H7 (cell line): ENCODE results near the gene BLID. TPM values are rescaled to one million over a fixed set of nuclear protein-coding genes. Genes with fewer than 3 reads are reported as not detected.

Experiments
- DNase-seq: peaks from one replicate; pipeline ENCODE4 v3.0.0; 2012
- H3K27me3 ChIP-seq: 2 replicates; pipeline ENCODE4 v1.6.0; 2011; ENCODE audit warnings: mild to moderate bottlenecking, low read length; ENCODE audit not compliant: control insufficient read depth, insufficient read depth
- H3K36me3 ChIP-seq: replicated peaks from 2 replicates; pipeline ENCODE4 v1.5.1; 2011; ENCODE audit warnings: low read length; ENCODE audit not compliant: control insufficient read depth, insufficient read depth
- H3K4me3 ChIP-seq: 2 replicates; pipeline ENCODE4 v1.5.1; 2011; ENCODE audit warnings: low read depth, mild to moderate bottlenecking, control low read depth, low read length, moderate library complexity; ENCODE audit not compliant: insufficient read depth
- total RNA-seq: library from RNA; depleted of rRNA; stranded (reverse); fragments of >200 nt; shearing (Covaris generic); gene quantifications from 2 replicates; pipeline ENCODE4 v1.2.3, GENCODE V29; 2014; rRNA removed

The BLID gene
- total RNA-seq = not detected in 2 replicates

GRCh38 chr11:122115524-122116379 is at the start of gene BLID:
BLID (minus strand) TSS chr11:122116215; CDS start chr11:122115922, 293 bp downstream.
- no peaks in the 10 kb centered on the region for H3K27me3 ChIP-seq
- no peaks in the 10 kb centered on the region for H3K36me3 ChIP-seq
- H3K4me3 ChIP-seq = no peak within 1 kb of the TSS
- DNase-seq = no peak

GRCh38 chr11:122163053-122163819 is 47.2 kb upstream of the BLID start:
- no peak for DNase-seq
- Histone ChIP-seq H3K4me3 (no peak overlapping the region), H3K27me3 (no peaks in the 10 kb centered on the region), H3K36me3 (no peaks in the 10 kb centered on the region)

DNA sequence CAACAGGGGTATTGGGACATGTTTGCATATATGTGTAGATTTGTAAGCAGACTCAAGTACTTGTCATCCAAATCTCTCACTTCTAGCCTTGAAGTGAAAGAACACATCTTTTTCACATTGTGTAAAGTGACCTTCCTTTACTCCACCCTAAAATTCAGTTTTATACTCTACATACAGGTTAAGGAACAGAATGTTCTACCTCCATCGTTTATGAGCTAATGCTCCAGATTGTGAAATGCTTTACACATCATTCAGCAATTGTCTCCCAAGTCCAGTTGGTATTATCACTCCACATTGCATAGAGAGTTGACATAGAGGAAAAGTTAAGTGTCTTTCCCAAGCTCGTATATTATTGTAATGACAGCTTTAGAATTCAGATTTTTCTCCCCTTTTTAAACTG is 46.1 kb upstream of the BLID start:
- DNase-seq = no peak
- no peak overlapping the region for H3K4me3 ChIP-seq
- no peaks in the 10 kb centered on the region for H3K27me3 ChIP-seq
- no peaks in the 10 kb centered on the region for H3K36me3 ChIP-seq

DNA sequence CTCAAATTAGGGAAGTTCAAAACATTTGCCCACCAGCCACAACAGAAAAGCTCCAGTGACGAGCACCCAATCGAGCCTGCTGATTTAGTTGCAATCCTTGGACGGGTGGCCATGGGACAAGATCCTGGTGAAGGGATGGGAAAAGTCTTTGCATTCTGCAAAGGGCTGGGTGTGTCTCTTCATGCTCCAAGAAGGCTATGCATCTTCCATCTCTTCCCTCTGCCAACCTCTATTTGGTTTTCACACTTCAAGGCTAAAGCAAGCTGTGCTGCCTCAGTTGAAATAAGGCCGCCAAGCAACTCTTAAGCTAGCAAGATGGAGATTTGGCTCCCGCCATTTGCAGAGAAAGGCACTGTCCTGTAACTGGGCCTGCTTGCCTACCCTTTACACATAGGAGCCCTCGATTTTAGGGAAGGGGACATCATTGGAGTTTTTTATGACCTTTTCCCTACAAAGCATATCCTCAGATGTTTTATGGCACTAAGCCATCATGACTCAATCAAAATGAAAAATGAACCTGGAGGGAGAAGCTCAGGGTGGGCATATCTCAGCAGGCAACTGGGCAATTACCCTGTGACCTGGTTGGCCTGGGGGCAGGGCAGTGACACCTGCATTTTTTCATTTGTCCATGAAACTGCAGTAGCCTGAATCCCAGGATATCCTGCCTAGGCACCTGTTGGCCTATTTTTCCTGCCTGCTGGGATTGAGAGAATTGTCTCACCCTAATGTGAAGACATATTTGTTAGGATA is 45.0 kb upstream of the BLID start:
- H3K27me3 ChIP-seq = no peaks in the 10 kb centered on the region
- no peak overlapping the region for H3K4me3 ChIP-seq
- no peak for DNase-seq
- H3K36me3 ChIP-seq = no peaks in the 10 kb centered on the region

GRCh38 chr11:122159861-122160260 is 43.8 kb upstream of the BLID start:
- no peaks in the 10 kb centered on the region for H3K27me3 ChIP-seq
- H3K4me3 ChIP-seq = no peak overlapping the region
- no peak for DNase-seq
- no peaks in the 10 kb centered on the region for H3K36me3 ChIP-seq

GRCh38 chr11:122159173-122159721 is 43.2 kb upstream of the BLID start:
- no peaks in the 10 kb centered on the region for H3K27me3 ChIP-seq
- no peak overlapping the region for H3K4me3 ChIP-seq
- no peak for DNase-seq
- H3K36me3 ChIP-seq = no peaks in the 10 kb centered on the region

DNA sequence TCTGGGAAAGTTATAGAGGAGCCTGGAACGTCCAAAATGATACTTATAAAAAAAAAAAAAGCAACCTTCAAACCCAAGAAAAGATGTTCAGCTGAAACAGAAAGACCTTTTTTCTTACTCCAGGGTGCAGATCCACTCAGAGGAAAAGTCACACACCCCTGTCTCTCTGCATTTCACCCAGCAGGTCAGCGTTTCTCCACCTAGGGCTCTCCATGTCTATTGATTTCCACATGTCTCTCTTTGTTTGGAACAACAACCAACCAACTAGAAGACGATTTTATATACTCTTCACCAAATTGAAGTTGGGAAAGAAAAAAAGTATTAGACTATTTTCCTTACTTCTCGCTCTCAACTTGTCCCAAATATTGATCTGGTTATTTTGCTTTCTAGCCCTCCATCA is 42.2 kb upstream of the BLID start:
- DNase-seq = no peak

GRCh38 chr11:122157653-122158161 is 41.7 kb upstream of the BLID start:
- Histone ChIP-seq H3K4me3 (no peak overlapping the region), H3K36me3 (no peaks in the 10 kb centered on the region), H3K27me3 (no peaks in the 10 kb centered on the region)
- DNase-seq = no peak

More for the DNA sequence above, 42.2 kb upstream of the BLID start:
- Histone ChIP-seq H3K27me3 (no peaks in the 10 kb centered on the region), H3K36me3 (no peaks in the 10 kb centered on the region), H3K4me3 (no peak overlapping the region)

DNA sequence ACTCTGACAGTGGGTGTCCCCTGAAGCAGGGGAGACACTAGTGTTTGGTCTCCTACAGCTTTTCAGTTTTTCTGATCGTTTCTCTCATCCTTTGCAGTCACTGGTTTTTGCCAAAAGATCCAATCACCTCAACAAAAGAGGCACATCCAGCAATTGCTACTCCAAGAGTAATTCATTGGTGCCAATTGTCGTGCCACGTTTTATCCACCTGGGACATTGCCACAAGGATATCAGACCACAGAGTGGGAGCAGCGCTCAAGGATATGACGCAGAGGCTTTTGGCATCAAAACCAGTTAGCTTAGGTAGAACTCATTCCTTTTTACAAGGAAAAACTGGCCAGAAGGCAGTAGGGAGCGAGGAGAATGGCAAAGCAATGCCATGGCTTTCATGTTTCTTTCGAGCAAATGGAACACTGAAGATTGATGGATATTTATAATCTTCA is 40.9 kb upstream of the BLID start:
- DNase-seq = no peak
- Histone ChIP-seq H3K27me3 (no peaks in the 10 kb centered on the region), H3K4me3 (no peak overlapping the region), H3K36me3 (no peaks in the 10 kb centered on the region)

DNA sequence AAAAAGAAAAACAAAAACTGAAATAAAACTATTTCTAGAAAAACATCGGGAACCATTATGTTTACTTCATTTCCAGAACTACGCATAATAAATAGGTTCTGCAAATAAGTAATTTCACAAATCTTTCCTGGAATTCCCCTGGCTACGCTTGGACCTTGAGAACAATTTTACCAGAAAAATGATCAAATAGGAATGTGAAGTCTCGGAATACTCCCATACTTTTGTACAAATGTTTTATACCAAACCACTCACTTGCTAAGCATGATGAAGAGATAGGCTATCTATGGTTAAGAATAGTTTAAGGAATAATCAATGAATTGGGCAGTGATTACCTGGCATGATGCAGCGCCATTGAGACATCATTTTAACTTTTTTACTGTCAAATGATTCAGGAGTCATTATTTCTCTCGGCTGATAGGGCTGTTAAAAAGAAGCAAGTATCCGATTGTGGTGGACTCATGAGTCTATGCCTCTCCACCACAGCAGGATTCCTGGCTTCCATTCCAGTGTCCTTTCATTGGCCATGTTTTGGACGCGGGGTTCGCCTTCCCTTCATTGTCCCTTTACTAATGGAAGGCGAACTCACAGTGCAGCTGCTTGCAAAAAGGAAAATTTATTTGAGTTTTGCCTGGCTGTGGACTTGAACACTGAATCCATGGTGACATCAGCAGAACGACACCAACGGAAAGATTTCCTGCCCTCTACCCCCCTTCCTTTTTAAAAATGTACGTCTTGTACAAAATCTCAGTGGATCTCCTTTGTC is 39.9 kb upstream of the BLID start:
- no peaks in the 10 kb centered on the region for H3K36me3 ChIP-seq
- H3K4me3 ChIP-seq = no peak overlapping the region
- H3K27me3 ChIP-seq = no peaks in the 10 kb centered on the region
- DNase-seq = no peak

- H3K27me3 ChIP-seq = no peaks in the 10 kb centered on the region
- H3K4me3 ChIP-seq = no peak overlapping the region
- no peaks in the 10 kb centered on the region for H3K36me3 ChIP-seq
- DNase-seq = no peak
Observed at GRCh38 chr11:122154994-122155393, 39.0 kb upstream of the BLID start.

- Histone ChIP-seq H3K36me3 (no peaks in the 10 kb centered on the region), H3K4me3 (no peak overlapping the region), H3K27me3 (no peaks in the 10 kb centered on the region)
- DNase-seq = no peak
Observed at GRCh38 chr11:122154227-122154626, 38.2 kb upstream of the BLID start.

- Histone ChIP-seq H3K27me3 (no peaks in the 10 kb centered on the region), H3K36me3 (no peaks in the 10 kb centered on the region), H3K4me3 (no peak overlapping the region)
- no peak for DNase-seq
Observed at GRCh38 chr11:122153746-122154145, 37.7 kb upstream of the BLID start.
